Bronchial epithelial cell (primary cell): ENCODE measurements around the gene TMTC1. TPM values are rescaled to one million over a fixed set of nuclear protein-coding genes. Genes with fewer than 3 reads are reported as not detected.

ENCODE experiments used
- DNase-seq: peaks from one replicate; pipeline ENCODE4 v3.0.0-alpha.2; 2010; ENCODE audit warnings: low read depth
- FAIRE-seq: peaks from 2 replicates; lab custom pipeline; 2011; peaks lifted over from hg19 to GRCh38; lab: Jason Lieb, UNC
- H3K27me3 ChIP-seq: 2 replicates; pipeline ENCODE4 v1.5.1; 2011; ENCODE audit warnings: low read length; ENCODE audit not compliant: control insufficient read depth, insufficient read depth
- H3K36me3 ChIP-seq: 2 replicates; pipeline ENCODE4 v1.5.1; 2011; ENCODE audit warnings: low read length; ENCODE audit not compliant: control insufficient read depth, insufficient read depth
- H3K4me3 ChIP-seq: 2 replicates; pipeline ENCODE4 v1.5.1; 2011; ENCODE audit warnings: mild to moderate bottlenecking, low read depth, low read length, control low read depth
- total RNA-seq: library from RNA; depleted of rRNA; stranded (reverse); fragments of >200 nt; gene quantifications from 2 replicates; pipeline ENCODE4 v1.2.1, GENCODE V29; 2014
- TF ChIP-seq, protein P1 (sequence below): IDR thresholded peaks from 2 replicates; pipeline ENCODE4 v1.5.1; 2011; ENCODE audit warnings: mild to moderate bottlenecking, moderate library complexity, low read length, control low read depth, inconsistent platforms; ENCODE audit not compliant: insufficient read depth, severe bottlenecking

Gene TMTC1
- total RNA-seq, 1 donor from 2014 or later: 4.5 TPM

DNA sequence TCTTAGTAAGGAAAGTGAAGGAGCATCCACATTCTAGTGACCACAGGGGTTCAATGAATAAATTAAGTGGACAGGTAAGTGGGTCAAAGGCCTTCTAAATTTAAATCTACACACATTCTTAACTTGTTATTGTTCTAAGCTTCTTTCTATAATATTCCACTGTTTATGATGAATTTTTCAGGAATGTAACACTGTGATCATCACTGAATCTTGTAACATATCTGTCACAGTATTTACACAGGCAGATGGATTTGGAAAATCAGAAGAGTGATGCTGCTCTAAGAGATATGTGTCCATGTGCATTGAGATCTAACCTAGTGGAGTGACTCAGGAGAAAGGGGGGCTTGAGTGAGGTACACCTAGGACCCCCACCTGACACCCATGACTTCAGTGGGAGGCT, 170.8 kb downstream of the TMTC1 start:
- H3K4me3 ChIP-seq: no peak overlapping the region
- H3K36me3 ChIP-seq: no peaks in the 10 kb centered on the region
- DNase-seq: no peak
- H3K27me3 ChIP-seq: no peaks in the 10 kb centered on the region
- TF ChIP-seq, protein P1, sequence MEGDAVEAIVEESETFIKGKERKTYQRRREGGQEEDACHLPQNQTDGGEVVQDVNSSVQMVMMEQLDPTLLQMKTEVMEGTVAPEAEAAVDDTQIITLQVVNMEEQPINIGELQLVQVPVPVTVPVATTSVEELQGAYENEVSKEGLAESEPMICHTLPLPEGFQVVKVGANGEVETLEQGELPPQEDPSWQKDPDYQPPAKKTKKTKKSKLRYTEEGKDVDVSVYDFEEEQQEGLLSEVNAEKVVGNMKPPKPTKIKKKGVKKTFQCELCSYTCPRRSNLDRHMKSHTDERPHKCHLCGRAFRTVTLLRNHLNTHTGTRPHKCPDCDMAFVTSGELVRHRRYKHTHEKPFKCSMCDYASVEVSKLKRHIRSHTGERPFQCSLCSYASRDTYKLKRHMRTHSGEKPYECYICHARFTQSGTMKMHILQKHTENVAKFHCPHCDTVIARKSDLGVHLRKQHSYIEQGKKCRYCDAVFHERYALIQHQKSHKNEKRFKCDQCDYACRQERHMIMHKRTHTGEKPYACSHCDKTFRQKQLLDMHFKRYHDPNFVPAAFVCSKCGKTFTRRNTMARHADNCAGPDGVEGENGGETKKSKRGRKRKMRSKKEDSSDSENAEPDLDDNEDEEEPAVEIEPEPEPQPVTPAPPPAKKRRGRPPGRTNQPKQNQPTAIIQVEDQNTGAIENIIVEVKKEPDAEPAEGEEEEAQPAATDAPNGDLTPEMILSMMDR: no peak
- no peak for FAIRE-seq

- DNase-seq (no peak), FAIRE-seq (peak; percentile 68)
- TF ChIP-seq, protein P1: no peak
- H3K27me3 ChIP-seq: no peaks in the 10 kb centered on the region
- H3K4me3 ChIP-seq: no peak overlapping the region
- H3K36me3 ChIP-seq: no peaks in the 10 kb centered on the region
Observed at GRCh38 chr12:29611906-29612305, 171.8 kb downstream of the TMTC1 start.

DNA sequence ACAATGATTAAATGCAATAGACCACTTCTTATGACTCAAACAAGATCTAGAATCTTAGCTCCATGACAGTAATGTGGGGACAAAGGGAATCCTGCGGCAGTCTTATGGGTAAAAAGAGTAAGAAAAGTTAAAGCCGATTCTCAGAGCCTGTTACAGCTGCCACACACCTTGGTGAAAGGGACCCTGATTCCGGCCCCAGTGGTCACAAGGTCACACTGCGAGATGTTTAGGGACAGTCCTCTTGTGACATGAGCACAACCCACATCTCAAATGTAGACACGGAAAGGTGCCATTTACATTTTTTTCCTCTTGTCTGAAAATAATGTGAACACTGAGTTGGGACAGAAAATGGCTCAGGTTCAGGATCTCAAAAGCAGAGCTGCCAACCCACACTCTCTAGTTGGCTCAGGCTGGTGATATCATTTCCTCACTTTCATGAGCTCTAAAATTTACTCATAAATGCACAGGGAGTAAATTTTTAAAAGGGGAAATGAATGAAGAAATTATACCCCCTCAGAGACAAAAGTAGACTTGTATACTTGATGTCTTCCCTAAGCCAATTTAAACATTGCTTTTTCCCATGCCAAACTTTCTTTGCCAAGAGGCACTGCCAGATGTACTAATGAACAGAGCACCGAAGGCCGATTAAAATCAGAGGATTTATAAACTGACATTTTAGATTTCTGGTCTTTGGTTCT, 173.1 kb downstream of the TMTC1 start:
- H3K27me3 ChIP-seq: no peaks in the 10 kb centered on the region
- H3K4me3 ChIP-seq: no peak overlapping the region
- no peaks in the 10 kb centered on the region for H3K36me3 ChIP-seq
- DNase-seq (no peak), FAIRE-seq (no peak)
- TF ChIP-seq, protein P1: no peak

DNA sequence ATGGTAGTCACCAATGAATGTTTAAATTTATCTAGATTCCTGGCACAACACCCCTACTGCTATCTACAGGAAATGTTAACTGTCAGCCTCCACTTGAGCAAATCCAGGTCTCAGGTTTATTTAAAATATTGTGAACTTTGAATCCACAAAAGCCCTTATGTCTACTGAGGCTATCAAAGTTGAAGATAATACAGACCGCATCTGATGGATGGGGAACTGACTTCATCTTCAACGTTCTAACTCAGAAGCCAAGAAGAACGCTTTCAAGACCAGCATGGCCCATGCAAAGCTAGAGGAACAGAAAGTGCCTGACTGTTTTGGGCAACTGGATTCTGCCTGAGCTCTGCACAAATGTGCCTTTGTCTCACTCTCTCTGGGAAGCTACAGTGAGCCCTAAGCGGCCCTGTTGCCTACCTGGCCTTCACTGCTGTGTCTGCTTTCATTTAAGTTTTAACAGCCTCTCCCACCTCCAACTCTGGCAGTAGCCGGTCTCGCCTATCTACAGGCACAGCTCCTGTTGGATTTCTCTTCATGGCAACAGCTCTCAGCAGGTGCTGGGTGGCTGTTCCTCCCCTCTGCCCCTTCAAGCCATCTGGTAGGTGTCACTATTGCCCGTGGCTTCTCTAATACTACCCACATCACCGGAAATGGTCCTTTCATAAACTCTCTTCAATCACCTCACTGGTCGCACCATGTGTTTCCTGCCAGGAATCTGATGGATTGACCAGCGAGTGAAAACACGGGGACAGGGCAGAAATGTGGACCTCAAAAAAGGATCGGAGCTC, 174.1 kb downstream of the TMTC1 start:
- TF ChIP-seq, protein P1: no peak
- DNase-seq (no peak), FAIRE-seq (no peak)
- Histone ChIP-seq H3K36me3 (no peaks in the 10 kb centered on the region), H3K4me3 (no peak overlapping the region), H3K27me3 (no peaks in the 10 kb centered on the region)

DNA sequence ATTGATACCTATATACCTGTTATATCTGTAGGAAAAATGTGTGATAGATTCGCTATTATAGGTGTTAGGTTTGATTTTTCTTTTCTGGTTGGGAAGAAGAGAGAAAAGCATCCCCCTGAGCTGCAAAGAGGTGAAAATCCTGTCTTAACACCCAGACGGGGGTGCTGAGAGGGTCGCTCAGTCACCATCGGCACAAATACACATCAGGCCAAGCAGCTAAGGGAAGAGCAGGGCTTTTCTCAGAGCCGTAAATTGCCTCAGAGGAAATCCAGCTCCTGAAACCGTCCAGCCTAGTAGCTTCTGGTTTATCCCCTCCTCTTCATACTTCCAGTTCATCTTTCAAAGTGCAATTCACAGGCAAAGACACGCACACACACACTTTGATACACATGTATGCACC, 175.2 kb downstream of the TMTC1 start:
- Histone ChIP-seq H3K36me3 (no peaks in the 10 kb centered on the region), H3K4me3 (no peak overlapping the region), H3K27me3 (no peaks in the 10 kb centered on the region)
- TF ChIP-seq, protein P1: no peak
- DNase-seq (no peak), FAIRE-seq (no peak)
